Cardiac ventricle fibroblast (primary cell): Measurements from ENCODE around the gene GPN1. TPM values are rescaled to one million over a fixed set of nuclear protein-coding genes. Genes with fewer than 3 reads are reported as not detected.

Source experiments
- total RNA-seq: library from RNA; depleted of rRNA; stranded (reverse); fragments of >200 nt; gene quantifications from 2 replicates; pipeline ENCODE4 v1.2.3, GENCODE V29; 2015

GPN1 gene
- 14.7 and 17.6 TPM in 2 replicates for total RNA-seq

GRCh38 chr2:27628767-27629709, at the start of gene GPN1, which contains the start of gene CCDC121:
GPN1 (plus strand) TSS chr2:27629050; CDS start chr2:27629059, 9 bp downstream.
CCDC121 (minus strand) TSS chr2:27629012; CDS start chr2:27627799, 1,213 bp downstream.

GRCh38 chr2:27582695-27583389, 46.0 kb upstream of the GPN1 start, which contains the start of gene ZNF512:
ZNF512 (plus strand) TSS chr2:27583042; CDS start chr2:27583113, 71 bp downstream.

GRCh38 chr2:27663285-27664153, 34.7 kb downstream of the GPN1 start, which contains the start of the genes SLC4A1AP and SUPT7L:
SLC4A1AP (plus strand) TSS chr2:27663889; CDS start chr2:27663915, 26 bp downstream.
SUPT7L (minus strand) TSS chr2:27663614; CDS start chr2:27662192, 1,422 bp downstream.

Other genes with a start within 250 kb of the GPN1 start
- 3.0 and 5.4 TPM in 2 replicates for gene ZNF513, start 248.3 kb upstream of the GPN1 start, total RNA-seq
- gene PPM1G, start 219.5 kb upstream of the GPN1 start, total RNA-seq = 51.3 and 53.0 TPM in 2 replicates
- 74.3 and 82.3 TPM in 2 replicates for gene NRBP1, start 200.4 kb upstream of the GPN1 start, total RNA-seq
- gene KRTCAP3, start 186.7 kb upstream of the GPN1 start, total RNA-seq = not detected in 2 replicates
- 10.6 and 21.5 TPM in 2 replicates for gene IFT172, start 139.3 kb upstream of the GPN1 start, total RNA-seq
- 30.8 and 42.8 TPM in 2 replicates for gene FNDC4, start 133.8 kb upstream of the GPN1 start, total RNA-seq
- gene GCKR, start 132.2 kb upstream of the GPN1 start, total RNA-seq = 0.34 and 0.44 TPM in 2 replicates
- 9.9 and 29.8 TPM in 2 replicates for gene ZNF512, start 46.0 kb upstream of the GPN1 start, total RNA-seq
- gene CCDC121, start within 50 bp of the GPN1 start, total RNA-seq = 1.7 and 2.5 TPM in 2 replicates
- gene SUPT7L, start 34.6 kb downstream of the GPN1 start, total RNA-seq = 10.0 and 12.2 TPM in 2 replicates
- 11.2 and 12.2 TPM in 2 replicates for gene SLC4A1AP, start 34.8 kb downstream of the GPN1 start, total RNA-seq
- 98.1 and 106 TPM in 2 replicates for gene MRPL33, start 142.7 kb downstream of the GPN1 start, total RNA-seq